Activated CD8-positive, alpha-beta T cell treated with anti-CD3 and anti-CD28 coated beads for 36 hours (primary cell): ENCODE measurements around the gene ZC3HAV1. TPM values are rescaled to one million over a fixed set of nuclear protein-coding genes. Genes with fewer than 3 reads are reported as not detected.

Source experiments
- ATAC-seq: fragments of 200-7000 bp; cut with Tn5 transposase; one replicate; pipeline ENCODE4 v1.10.0; 2021; ENCODE audit warnings: mild to moderate bottlenecking, moderate library complexity
- CTCF ChIA-PET: fragments of 350-600 bp; sonication (Branson Sonifier 250); formaldehyde crosslinking; loops from one replicate; lab custom pipeline; 2021; ENCODE audit warnings: antibody characterized with exemption; lab: Charles Lee
- POLR2A ChIA-PET: fragments of 350-600 bp; sonication (Branson Sonifier 250); formaldehyde crosslinking; loops from one replicate; lab custom pipeline; 2021; ENCODE audit warnings: antibody characterized with exemption; lab: Charles Lee
- DNase-seq: peaks from one replicate; pipeline ENCODE4 v3.0.0-alpha.2; 2020
- H3K27ac Mint-ChIP-seq: one replicate; pipeline ENCODE4 v1.8.0; 2021; ENCODE audit warnings: mild to moderate bottlenecking, mixed read lengths
- H3K27me3 Mint-ChIP-seq: one replicate; pipeline ENCODE4 v1.8.0; 2021; ENCODE audit warnings: mixed read lengths
- H3K36me3 Mint-ChIP-seq: one replicate; pipeline ENCODE4 v1.8.0; 2021; ENCODE audit warnings: low read depth, mixed read lengths
- H3K4me1 Mint-ChIP-seq: one replicate; pipeline ENCODE4 v1.8.0; 2021; ENCODE audit warnings: low read depth, mixed read lengths
- H3K4me3 Mint-ChIP-seq: one replicate; pipeline ENCODE4 v1.8.0; 2021; ENCODE audit warnings: mild to moderate bottlenecking, moderate library complexity, mixed read lengths
- H3K9me3 Mint-ChIP-seq: one replicate; pipeline ENCODE4 v1.8.0; 2021; ENCODE audit warnings: mixed read lengths
- intact Hi-C: fragments of 100-400 bp; cut with micrococcal nuclease; formaldehyde crosslinking; loops from one replicate; pipeline ENCODE4 v1.10.0; 2022
- total RNA-seq, 2 experiments: library from RNA; stranded (reverse); gene quantifications; one replicate each; pipeline ENCODE4 v1.2.3, GENCODE V29; 2021
- TF ChIP-seq, protein P1 (sequence below): fragments of 200-600 bp; IDR thresholded peaks from one replicate; pipeline ENCODE4 v1.8.0; 2022; ENCODE audit warnings: antibody characterized with exemption, mild to moderate bottlenecking

The ZC3HAV1 gene
- total RNA-seq, 2 experiments from 2014 or later: 125 to 128 TPM

- TF ChIP-seq, protein P1, sequence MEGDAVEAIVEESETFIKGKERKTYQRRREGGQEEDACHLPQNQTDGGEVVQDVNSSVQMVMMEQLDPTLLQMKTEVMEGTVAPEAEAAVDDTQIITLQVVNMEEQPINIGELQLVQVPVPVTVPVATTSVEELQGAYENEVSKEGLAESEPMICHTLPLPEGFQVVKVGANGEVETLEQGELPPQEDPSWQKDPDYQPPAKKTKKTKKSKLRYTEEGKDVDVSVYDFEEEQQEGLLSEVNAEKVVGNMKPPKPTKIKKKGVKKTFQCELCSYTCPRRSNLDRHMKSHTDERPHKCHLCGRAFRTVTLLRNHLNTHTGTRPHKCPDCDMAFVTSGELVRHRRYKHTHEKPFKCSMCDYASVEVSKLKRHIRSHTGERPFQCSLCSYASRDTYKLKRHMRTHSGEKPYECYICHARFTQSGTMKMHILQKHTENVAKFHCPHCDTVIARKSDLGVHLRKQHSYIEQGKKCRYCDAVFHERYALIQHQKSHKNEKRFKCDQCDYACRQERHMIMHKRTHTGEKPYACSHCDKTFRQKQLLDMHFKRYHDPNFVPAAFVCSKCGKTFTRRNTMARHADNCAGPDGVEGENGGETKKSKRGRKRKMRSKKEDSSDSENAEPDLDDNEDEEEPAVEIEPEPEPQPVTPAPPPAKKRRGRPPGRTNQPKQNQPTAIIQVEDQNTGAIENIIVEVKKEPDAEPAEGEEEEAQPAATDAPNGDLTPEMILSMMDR: no peak
- Mint-ChIP-seq H3K27me3 (no peaks in the 10 kb centered on the region), H3K36me3 (peaks cover 23% of the 10 kb centered on the region), H3K9me3 (no peaks in the 10 kb centered on the region), H3K27ac (no peak overlapping the region), H3K4me1 (peaks cover 26% of the 10 kb centered on the region), H3K4me3 (no peak overlapping the region)
- DNase-seq: no peak
- intact Hi-C loops: no loop called here
- no peak for ATAC-seq
- ChIA-PET POLR2A (no interaction called here), CTCF (no interaction called here)
These were observed 70.8 kb downstream of the ZC3HAV1 start for GRCh38 chr7:139038691-139039090.

DNA sequence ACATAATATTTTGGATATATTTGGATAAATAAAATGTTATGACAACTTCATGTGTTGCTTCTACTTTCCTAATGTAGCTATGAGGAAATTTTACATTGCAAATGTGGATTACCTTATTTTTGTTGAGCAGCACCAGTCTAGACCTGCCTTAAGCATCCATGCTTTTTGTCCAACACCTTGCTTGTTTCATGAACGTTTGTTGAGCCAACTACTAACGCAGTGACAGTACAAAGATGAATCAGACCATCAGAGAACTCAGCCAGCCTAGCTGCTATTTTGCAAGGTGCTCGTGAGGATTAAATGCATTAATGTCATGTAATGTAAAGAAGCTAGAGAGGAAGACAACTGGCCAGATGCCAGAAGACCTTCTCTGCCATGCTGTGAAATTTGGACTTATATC is 72.6 kb downstream of the ZC3HAV1 start:
- intact Hi-C loops: no loop called here
- CTCF ChIA-PET: interaction anchor here (0.8 to 3.2 kb wide), 8 partner anchors 8 to 301 kb away, joined by 3 to 17 read pairs (median 6); no protein-coding TSS in a partner anchor
- no peaks in the 10 kb centered on the region for H3K9me3 Mint-ChIP-seq

DNA sequence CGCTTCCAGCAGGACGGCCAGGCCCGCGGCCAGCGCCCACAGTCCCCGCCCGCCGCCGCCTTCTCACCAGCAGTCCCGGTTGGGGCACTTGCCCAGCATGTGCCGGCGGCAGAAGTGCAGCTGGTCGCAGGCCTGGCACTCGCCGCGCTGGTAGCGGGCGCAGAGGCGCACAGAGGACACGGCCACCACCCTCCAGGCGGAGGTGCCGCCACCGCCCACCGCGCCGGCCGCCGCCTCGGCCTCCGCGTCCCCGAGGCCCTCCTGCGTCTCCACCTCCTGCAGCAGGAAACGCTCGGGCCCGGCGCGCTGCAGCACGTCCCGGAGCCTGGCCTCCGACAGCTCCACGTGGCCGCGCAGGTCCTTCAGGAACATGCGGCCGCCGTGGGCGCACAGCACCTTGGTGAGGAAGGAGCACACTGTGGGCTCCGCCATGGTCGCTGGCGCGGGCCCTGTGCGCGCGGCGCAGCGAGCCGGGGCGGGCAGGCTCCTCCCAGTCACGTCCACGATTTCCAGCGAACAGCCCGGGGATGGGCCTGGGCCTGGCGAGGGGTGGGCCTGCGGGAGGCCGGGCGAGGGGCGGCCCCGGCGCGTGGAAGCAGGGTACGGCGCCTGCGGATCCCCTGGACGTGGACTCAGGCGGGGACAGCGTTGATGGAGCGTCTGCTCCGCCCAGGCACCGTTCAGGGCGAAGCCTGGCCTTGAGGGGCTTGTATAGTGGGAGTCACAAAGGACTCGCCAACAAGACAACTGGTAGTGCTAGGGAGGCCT is 73.8 kb downstream of the ZC3HAV1 start, which contains the start of gene ZC3HAV1L:
Gene ZC3HAV1L (minus strand): TSS at position 457 of the 768 bp plus-strand sequence. CDS start 25 bp downstream, at position 432.
- TF ChIP-seq, protein P1: no peak
- intact Hi-C loops: no loop called here
- Mint-ChIP-seq H3K27ac (peak within 1 kb of the TSS; percentile 88), H3K9me3 (no peaks in the 10 kb centered on the region), H3K4me3 (peak within 1 kb of the TSS; percentile 82), H3K4me1 (peaks cover 19% of the 10 kb centered on the region), H3K36me3 (peaks cover 29% of the 10 kb centered on the region), H3K27me3 (no peaks in the 10 kb centered on the region)
- POLR2A ChIA-PET: interaction anchor here (0.6 to 2.4 kb wide), 11 partner anchors 10 to 60 kb away, joined by 3 to 13 read pairs (median 5); no protein-coding TSS in a partner anchor
- DNase-seq (peak; percentile 75), ATAC-seq (peak; percentile 88)
- CTCF ChIA-PET: interaction anchor here (1.2 to 3.2 kb wide), 5 partner anchors 9 to 149 kb away, joined by 4 to 17 read pairs (median 7); no protein-coding TSS in a partner anchor

More for the DNA sequence above, 72.6 kb downstream of the ZC3HAV1 start:
- DNase-seq (no peak), ATAC-seq (no peak)
- Mint-ChIP-seq H3K4me1 (peaks cover 23% of the 10 kb centered on the region), H3K36me3 (peaks cover 25% of the 10 kb centered on the region), H3K4me3 (peak overlapping the region; percentile 73), H3K27ac (no peak overlapping the region), H3K27me3 (no peaks in the 10 kb centered on the region)
- TF ChIP-seq, protein P1: no peak
- POLR2A ChIA-PET: interaction anchor here (0.8 to 2.4 kb wide), 5 partner anchors 8 to 24 kb away, joined by 3 to 13 read pairs (median 3); no protein-coding TSS in a partner anchor

GRCh38 chr7:139034855-139035585 is 74.5 kb downstream of the ZC3HAV1 start:
- Mint-ChIP-seq H3K4me1 (peaks cover 19% of the 10 kb centered on the region), H3K9me3 (no peaks in the 10 kb centered on the region), H3K36me3 (peaks cover 32% of the 10 kb centered on the region), H3K4me3 (peak overlapping the region; percentile 82), H3K27me3 (no peaks in the 10 kb centered on the region), H3K27ac (peak overlapping the region; percentile 88)
- ATAC-seq: peak; percentile 48
- ChIA-PET CTCF (interaction anchor here (0.8 to 3.2 kb wide), 3 partner anchors 40 to 149 kb away, joined by 3 to 17 read pairs (median 7); no protein-coding TSS in a partner anchor), POLR2A (interaction anchor here (0.6 to 2.4 kb wide), 11 partner anchors 10 to 60 kb away, joined by 3 to 13 read pairs (median 5); no protein-coding TSS in a partner anchor)
- intact Hi-C loops: no loop called here
- DNase-seq: peak; percentile 59
- TF ChIP-seq, protein P1: no peak
